ENCODE measurements around the gene TMEM212.

TMEM212 gene

GRCh38 chr3:171860830-171861535 is 17.8 kb downstream of the TMEM212 start:
- no peak for DNase-seq (ENCODE audit: low read depth)

GRCh38 chr3:171862392-171862791 is 19.2 kb downstream of the TMEM212 start:
- DNase-seq (ENCODE audit: low read depth): no peak

GRCh38 chr3:171862993-171863521 is 19.9 kb downstream of the TMEM212 start:
- DNase-seq (ENCODE audit: low read depth): no peak

- DNase-seq (ENCODE audit: low read depth): no peak
These were observed 20.8 kb downstream of the TMEM212 start for GRCh38 chr3:171863920-171864319.

GRCh38 chr3:171865191-171865865 is 22.2 kb downstream of the TMEM212 start:
- no peak for DNase-seq (ENCODE audit: low read depth)

GRCh38 chr3:171867981-171868380 is 24.8 kb downstream of the TMEM212 start:
- no peak for DNase-seq (ENCODE audit: low read depth)

GRCh38 chr3:171871392-171872274 is 28.5 kb downstream of the TMEM212 start:
- no peak for DNase-seq (ENCODE audit: low read depth)

- no peak for DNase-seq (ENCODE audit: low read depth)
These were observed 30.4 kb downstream of the TMEM212 start for GRCh38 chr3:171873580-171873979.

- DNase-seq (ENCODE audit: low read depth): no peak
These were observed 31.1 kb downstream of the TMEM212 start for GRCh38 chr3:171874251-171874681.

GRCh38 chr3:171874879-171875278 is 31.7 kb downstream of the TMEM212 start:
- no peak for DNase-seq (ENCODE audit: low read depth)

- DNase-seq (ENCODE audit: low read depth): no peak
These were observed 32.8 kb downstream of the TMEM212 start for GRCh38 chr3:171875923-171876412.

GRCh38 chr3:171876680-171877147 is 33.6 kb downstream of the TMEM212 start:
- no peak for DNase-seq (ENCODE audit: low read depth)

- DNase-seq (ENCODE audit: low read depth): no peak
These were observed 35.5 kb downstream of the TMEM212 start for GRCh38 chr3:171878461-171879225.

- DNase-seq (ENCODE audit: low read depth): no peak
These were observed 36.3 kb downstream of the TMEM212 start for GRCh38 chr3:171879472-171879871.

- DNase-seq (ENCODE audit: low read depth): no peak
These were observed 37.1 kb downstream of the TMEM212 start for GRCh38 chr3:171880101-171880870.

GRCh38 chr3:171881251-171881650 is 38.1 kb downstream of the TMEM212 start:
- no peak for DNase-seq (ENCODE audit: low read depth)

GRCh38 chr3:171883257-171883892 is 40.2 kb downstream of the TMEM212 start:
- DNase-seq (ENCODE audit: low read depth): no peak

- DNase-seq (ENCODE audit: low read depth): no peak
These were observed 40.7 kb downstream of the TMEM212 start for GRCh38 chr3:171883893-171884279.

GRCh38 chr3:171888466-171888865 is 45.3 kb downstream of the TMEM212 start:
- DNase-seq (ENCODE audit: low read depth): no peak

GRCh38 chr3:171890398-171890797 is 47.2 kb downstream of the TMEM212 start:
- DNase-seq (ENCODE audit: low read depth): no peak
